ENCODE data around the gene DNMT1. TPM values are rescaled to one million over a fixed set of nuclear protein-coding genes. Genes with fewer than 3 reads are reported as not detected.

Gene DNMT1
- polyA plus RNA-seq, 1 of the 3 experiments (the other 2 are of a cell fraction) = 58.3 TPM

GRCh38 chr19:10168386-10168948 lies 26.3 kb downstream of the DNMT1 start:
- H3K4me2 ChIP-seq = no peak overlapping the region
- ChIA-PET CTCF (interaction anchor here (1.0 kb wide), 1 partner anchor 82 kb away, joined by 3 read pairs; no protein-coding TSS in a partner anchor), POLR2A (no interaction called here)
- DNase-seq = no peak
- no peak for TF ChIP-seq USF1 (IDR thresholded peaks at IDR 0.05; ENCODE audit: borderline replicate concordance, low read depth)
- no peak for TF ChIP-seq IRF3 (IDR thresholded peaks at IDR 0.05; ENCODE audit: low read depth, low read length)
- TF ChIP-seq JUND (IDR thresholded peaks at IDR 0.05) = no peak
- TF ChIP-seq MXI1 (IDR thresholded peaks at IDR 0.05; ENCODE audit: low read depth, low read length) = no peak
- H3K27me3 ChIP-seq (ENCODE audit: insufficient read depth) = no peaks in the 10 kb centered on the region
- H2AFZ ChIP-seq (ENCODE audit: low read depth) = no peak overlapping the region
- no peaks in the 10 kb centered on the region for H3K9me3 ChIP-seq
- no peaks in the 10 kb centered on the region for H3K4me1 ChIP-seq (ENCODE audit: control insufficient read depth in 1 of 2, insufficient read depth in 2 of 2, low read depth in 1 of 2, low read length in 1 of 2)
- peaks cover 28 to 41% of the 10 kb centered on the region in 2 experiments for H3K36me3 ChIP-seq (replicated peaks in 1 of 2; ENCODE audit: control insufficient read depth in 1 of 2, insufficient read depth in 2 of 2, low read length in 1 of 2)
- H4K20me1 ChIP-seq (ENCODE audit: insufficient read depth) = no peaks in the 10 kb centered on the region
- peaks cover 13% of the 10 kb centered on the region for H3F3A ChIP-seq (replicated peaks; ENCODE audit: insufficient read depth)
- peaks cover 18% of the 10 kb centered on the region; the same call in 1 of the 2 replicates for H3K79me2 ChIP-seq (ENCODE audit: insufficient read depth)
- H3K9ac ChIP-seq = no peak overlapping the region
- H3K27ac ChIP-seq (ENCODE audit: low read depth in 2 of 2, low read length in 1 of 2) = no peak overlapping the region
- H3K4me3 ChIP-seq (ENCODE audit: low read depth in 2 of 2, low read length in 1 of 2) = no peak overlapping the region
- 94% methylated on average over 2 of the region's 2 CpGs for WGBS (ENCODE audit: low lambda C conversion rate)
- H3K9me2 ChIP-seq = no peaks in the 10 kb centered on the region

- Histone ChIP-seq H3K27ac (ENCODE audit: low read depth in 2 of 2, low read length in 1 of 2) (no peak overlapping the region), H3K4me3 (ENCODE audit: low read depth in 2 of 2, low read length in 1 of 2) (no peak overlapping the region), H2AFZ (ENCODE audit: low read depth) (no peak overlapping the region), H3K4me1 (ENCODE audit: control insufficient read depth in 1 of 2, insufficient read depth in 2 of 2, low read depth in 1 of 2, low read length in 1 of 2) (no peaks in the 10 kb centered on the region), H3K79me2 (ENCODE audit: insufficient read depth) (peaks cover 18% of the 10 kb centered on the region; the same call in 1 of the 2 replicates), H3K36me3 (replicated peaks in 1 of 2; ENCODE audit: control insufficient read depth in 1 of 2, insufficient read depth in 2 of 2, low read length in 1 of 2) (peaks cover 29 to 37% of the 10 kb centered on the region in 2 experiments), H3K27me3 (ENCODE audit: insufficient read depth) (no peaks in the 10 kb centered on the region), H3F3A (replicated peaks; ENCODE audit: insufficient read depth) (peaks cover 8% of the 10 kb centered on the region), H3K9me2 (no peaks in the 10 kb centered on the region), H4K20me1 (ENCODE audit: insufficient read depth) (no peaks in the 10 kb centered on the region), H3K4me2 (no peak overlapping the region), H3K9ac (no peak overlapping the region), H3K9me3 (no peaks in the 10 kb centered on the region)
- ChIA-PET CTCF (interaction anchor here (0.9 kb wide), 2 partner anchors 22 to 82 kb away, joined by 3 read pairs; no protein-coding TSS in a partner anchor), POLR2A (no interaction called here)
- WGBS (ENCODE audit: low lambda C conversion rate) = 98% methylated on average over 6 of the region's 6 CpGs
- DNase-seq = no peak
- TF ChIP-seq IRF3 (IDR thresholded peaks at IDR 0.05; ENCODE audit: low read depth, low read length) = no peak
- TF ChIP-seq PBX3 (IDR thresholded peaks at IDR 0.05) = no peak
- TF ChIP-seq ZBTB33 (IDR thresholded peaks at IDR 0.05; ENCODE audit: borderline replicate concordance, low read depth) = no peak
- TF ChIP-seq REST (IDR thresholded peaks at IDR 0.05; ENCODE audit: low read depth, low read length) = no peak
- no peak for TF ChIP-seq NRF1 (IDR thresholded peaks at IDR 0.05; ENCODE audit: low read depth, low read length)
- TF ChIP-seq MAX (IDR thresholded peaks at IDR 0.05; ENCODE audit: low read depth) = no peak
- TF ChIP-seq RFX5 (IDR thresholded peaks at IDR 0.05; ENCODE audit: low read length) = no peak
- TF ChIP-seq ELF1 (IDR thresholded peaks at IDR 0.05) = no peak
- no peak for TF ChIP-seq FOSL2 (IDR thresholded peaks at IDR 0.05; ENCODE audit: borderline replicate concordance, low read depth)
- TF ChIP-seq CTCF (IDR thresholded peaks at IDR 0.05) = no peak
Measured at GRCh38 chr19:10167459-10167858, 27.3 kb downstream of the DNMT1 start.

Measured in SK-N-SH (cell line).